ENCODE data around the gene KRTAP5-2.

KRTAP5-2 gene

DNA sequence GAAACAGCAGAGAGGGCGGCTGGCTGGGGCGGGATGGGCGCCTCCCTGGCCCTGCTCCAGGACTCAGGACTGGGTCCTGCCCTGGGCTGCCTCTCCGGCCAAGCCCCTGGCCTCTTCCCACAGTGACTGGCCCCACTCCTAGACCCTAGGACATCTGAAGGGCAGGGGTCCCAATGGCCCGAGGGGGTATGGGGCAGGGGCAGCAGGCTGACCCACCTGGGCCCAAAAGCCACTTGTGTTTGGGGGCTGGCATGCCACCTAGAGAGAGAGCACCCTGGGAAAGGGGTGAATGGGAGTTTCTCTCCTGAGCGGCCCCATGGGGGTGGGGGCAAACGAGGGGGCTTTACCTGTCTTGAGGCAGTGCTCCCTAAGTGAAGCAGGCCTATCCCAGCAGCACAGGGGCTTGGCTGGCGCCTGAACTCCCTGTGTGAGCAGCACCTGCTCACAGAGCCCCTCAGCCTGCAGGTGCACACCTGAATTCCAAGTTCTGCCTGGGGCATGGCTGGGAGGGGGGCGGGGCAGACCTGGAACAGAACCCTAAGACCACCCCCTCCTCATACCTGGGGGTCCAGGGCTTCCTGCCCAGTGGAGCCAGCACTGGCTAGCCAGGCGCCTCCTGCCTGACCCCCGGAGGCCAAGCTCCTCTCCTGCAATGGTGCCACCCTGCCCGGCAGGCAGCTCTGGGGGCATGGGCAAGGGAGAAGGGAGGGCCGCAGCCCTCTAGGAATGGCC lies 42.9 kb downstream of the KRTAP5-2 start:
- H3K9me3 ChIP-seq (ENCODE audit: control insufficient read depth, insufficient read depth, low read length): no peaks in the 10 kb centered on the region
- H3K4me1 ChIP-seq (ENCODE audit: insufficient read depth, low read length): peaks cover 17% of the 10 kb centered on the region; the same call in 1 of the 2 replicates
- H3K36me3 ChIP-seq (ENCODE audit: insufficient read depth, low read length): no peaks in the 10 kb centered on the region
- no peak overlapping the region for H3K9ac ChIP-seq (ENCODE audit: low read depth, low read length)

DNA sequence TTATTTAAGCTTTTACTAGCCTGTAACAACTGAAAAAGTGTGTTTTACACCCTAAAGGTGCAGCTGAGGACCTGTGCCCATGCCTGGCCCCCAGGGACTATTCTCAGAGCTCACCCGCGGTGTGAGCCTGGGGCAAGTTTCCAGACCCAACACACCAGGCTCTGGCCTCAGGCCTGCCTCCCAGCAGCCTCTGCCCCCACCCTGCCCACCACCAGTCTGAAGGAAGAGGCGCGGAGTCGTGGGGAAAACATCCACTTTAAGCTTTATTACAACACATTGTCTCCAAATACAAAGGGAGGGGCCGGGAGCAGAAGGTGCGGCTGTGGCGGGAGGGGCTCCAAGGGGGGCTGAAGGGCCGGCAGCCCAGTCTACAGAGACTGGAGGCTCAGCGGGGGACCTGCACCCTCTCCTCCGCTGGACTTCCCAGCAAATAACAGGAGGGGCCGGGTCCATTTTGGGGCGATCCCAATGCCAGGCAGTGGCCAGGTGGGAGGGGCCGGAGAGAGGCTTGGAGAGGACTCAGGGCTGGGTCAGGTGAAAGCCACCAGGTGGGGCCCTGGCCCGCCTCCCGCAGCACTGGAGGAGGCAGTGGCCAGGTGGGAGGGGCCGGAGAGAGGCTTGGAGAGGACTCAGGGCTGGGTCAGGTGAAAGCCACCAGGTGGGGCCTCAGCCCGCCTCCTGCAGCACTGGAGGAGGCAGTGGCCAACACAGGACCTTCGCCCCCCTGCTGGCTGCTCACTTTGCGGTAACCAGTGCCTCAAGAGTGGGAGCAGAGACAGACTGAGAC lies 44.1 kb downstream of the KRTAP5-2 start:
- no peaks in the 10 kb centered on the region for H3K36me3 ChIP-seq (ENCODE audit: insufficient read depth, low read length)
- H3K9me3 ChIP-seq (ENCODE audit: control insufficient read depth, insufficient read depth, low read length): no peaks in the 10 kb centered on the region
- H3K9ac ChIP-seq (ENCODE audit: low read depth, low read length): peak overlapping the region; percentile 22; the same call in 1 of the 2 replicates
- H3K4me1 ChIP-seq (ENCODE audit: insufficient read depth, low read length): peaks cover 17% of the 10 kb centered on the region; the same call in 1 of the 2 replicates

DNA sequence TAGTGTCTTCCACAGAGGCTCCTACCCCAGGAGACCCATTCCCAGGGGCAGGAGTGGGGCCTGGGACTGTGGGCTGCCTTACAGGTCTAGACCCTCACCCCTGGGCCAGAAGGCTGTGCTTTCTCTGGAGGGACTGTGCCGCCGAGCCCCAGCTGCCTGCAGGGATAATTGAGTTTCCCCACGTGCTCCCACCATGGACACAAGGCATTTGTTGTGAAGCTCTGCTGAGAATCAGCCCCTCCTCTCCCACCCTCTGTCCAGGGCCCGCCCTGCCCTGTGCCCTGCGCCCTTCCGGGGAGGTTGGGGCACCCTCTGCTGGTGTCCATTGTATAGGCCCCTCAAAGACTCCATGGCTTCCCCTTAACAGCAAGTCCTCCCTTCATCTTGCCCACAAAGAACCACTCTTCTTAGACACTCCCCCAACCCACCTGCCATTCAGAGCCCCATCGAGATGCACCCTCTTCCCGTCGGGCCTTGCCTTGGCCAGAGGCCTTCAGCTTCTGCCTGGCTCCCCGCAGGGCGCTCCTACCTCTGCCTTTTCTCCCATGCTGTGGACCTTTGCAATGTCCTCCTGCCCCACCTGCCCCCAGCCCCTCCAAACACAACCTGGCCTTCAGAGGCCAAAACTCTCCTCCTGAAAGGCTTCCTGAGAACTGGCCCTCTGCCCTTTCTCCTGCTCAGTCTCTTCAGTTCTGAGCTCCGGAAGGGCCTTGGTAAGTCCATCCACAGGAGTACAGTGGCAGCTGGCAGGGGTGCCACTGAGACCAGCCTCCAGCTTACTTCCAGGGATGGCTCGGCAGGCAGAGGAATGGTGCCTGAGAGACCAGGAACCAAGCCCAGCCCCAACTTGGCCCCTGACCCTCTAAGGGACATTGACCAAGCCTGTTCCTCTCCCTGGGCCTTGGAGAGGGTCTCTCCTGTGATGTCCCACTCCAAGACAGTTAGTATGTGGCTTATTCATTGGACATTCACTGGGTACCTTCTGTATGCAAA lies 48.5 kb downstream of the KRTAP5-2 start:
- H3K9ac ChIP-seq (ENCODE audit: low read depth, low read length): no peak overlapping the region
- no peaks in the 10 kb centered on the region for H3K9me3 ChIP-seq (ENCODE audit: control insufficient read depth, insufficient read depth, low read length)
- peaks cover 11% of the 10 kb centered on the region for H3K4me1 ChIP-seq (ENCODE audit: insufficient read depth, low read length)
- H3K36me3 ChIP-seq (ENCODE audit: insufficient read depth, low read length): no peaks in the 10 kb centered on the region

DNA sequence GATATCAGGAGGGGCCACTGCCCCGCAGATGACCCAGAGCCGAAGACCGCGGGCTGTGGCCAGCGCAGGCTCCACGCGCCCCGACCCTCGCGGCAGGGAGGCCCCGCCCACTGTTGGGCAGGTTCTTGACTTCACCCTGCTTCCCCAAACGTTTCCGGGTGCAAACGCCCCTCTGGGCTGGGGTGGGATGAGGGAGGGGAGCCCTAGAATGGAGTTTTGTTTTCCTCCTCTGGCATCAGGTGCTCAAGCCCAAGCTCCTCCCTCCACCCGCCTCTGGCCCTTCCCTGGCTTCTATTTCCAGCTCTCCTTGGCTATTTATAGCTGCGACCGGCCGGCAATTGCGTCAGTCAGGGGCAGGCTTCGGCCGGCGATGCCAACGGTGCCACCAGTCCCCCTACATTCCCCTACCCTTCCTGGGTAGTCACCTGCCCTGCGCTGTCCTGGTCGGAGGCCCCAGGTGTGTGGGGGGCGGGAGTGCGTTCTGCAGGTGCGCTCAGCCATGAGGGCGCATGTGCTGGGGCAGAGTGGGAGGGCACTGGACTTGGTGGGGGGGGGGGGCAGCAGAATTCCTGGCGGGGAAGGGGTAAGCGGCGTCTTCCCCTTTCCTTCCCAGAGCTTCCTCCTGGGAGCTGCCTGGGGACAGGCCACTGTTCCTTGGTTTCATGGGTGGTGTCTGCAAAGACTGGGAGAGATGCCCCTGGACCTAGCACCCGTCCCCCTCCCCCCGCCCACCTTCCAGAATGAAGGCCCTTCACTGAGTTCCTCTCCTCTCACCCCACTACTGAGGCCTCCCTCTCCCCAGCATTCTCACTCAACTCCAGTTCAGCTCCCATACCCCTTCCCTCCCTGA lies 49.6 kb downstream of the KRTAP5-2 start:
- Histone ChIP-seq H3K36me3 (ENCODE audit: insufficient read depth, low read length) (no peaks in the 10 kb centered on the region), H3K9me3 (ENCODE audit: control insufficient read depth, insufficient read depth, low read length) (no peaks in the 10 kb centered on the region), H3K9ac (ENCODE audit: low read depth, low read length) (peak overlapping the region; percentile 40; the same call in 1 of the 2 replicates), H3K4me1 (ENCODE audit: insufficient read depth, low read length) (peaks cover 5% of the 10 kb centered on the region; the same call in 1 of the 2 replicates)

DNA sequence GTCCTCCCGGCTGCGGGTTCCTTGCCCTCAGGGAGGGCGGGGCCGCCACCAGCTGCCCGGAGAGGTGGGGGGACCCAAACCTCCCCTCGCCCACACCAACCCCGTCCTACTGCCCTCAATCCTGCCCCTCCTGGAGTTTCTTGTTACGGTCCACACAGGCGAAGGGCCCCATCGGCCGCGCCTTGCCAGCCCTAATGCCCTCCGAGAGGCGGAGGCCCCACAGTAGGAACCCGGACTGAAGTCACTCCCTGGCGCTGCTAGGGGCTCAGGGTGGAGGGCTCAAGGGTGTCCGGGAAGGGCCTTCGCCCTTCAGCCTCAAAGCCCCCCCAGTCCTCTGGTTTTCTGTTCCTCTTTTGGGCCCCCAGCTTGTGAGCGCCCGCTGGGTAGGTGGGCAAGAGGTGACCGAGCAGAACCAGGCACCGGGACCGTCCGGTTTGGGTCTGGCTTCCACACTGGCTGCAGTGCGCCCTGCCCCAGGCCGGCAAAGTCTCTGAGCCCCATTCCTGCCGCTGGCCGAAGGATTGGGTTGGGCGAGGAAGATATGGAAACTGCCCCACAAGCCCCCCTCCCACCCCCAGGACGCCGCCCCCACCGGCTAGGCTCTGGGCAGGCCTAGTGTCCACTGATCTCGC lies 50.5 kb downstream of the KRTAP5-2 start:
- Histone ChIP-seq H3K4me1 (ENCODE audit: insufficient read depth, low read length) (peaks cover 5% of the 10 kb centered on the region; the same call in 1 of the 2 replicates), H3K36me3 (ENCODE audit: insufficient read depth, low read length) (no peaks in the 10 kb centered on the region)

More for the DNA sequence above, 50.5 kb downstream of the KRTAP5-2 start:
- H3K9ac ChIP-seq (ENCODE audit: low read depth, low read length): peak overlapping the region; percentile 59
- no peaks in the 10 kb centered on the region for H3K9me3 ChIP-seq (ENCODE audit: control insufficient read depth, insufficient read depth, low read length)

Measured in ES-I3 (cell line).